ENCODE measurements around the gene CAMTA1.

Gene CAMTA1

DNA sequence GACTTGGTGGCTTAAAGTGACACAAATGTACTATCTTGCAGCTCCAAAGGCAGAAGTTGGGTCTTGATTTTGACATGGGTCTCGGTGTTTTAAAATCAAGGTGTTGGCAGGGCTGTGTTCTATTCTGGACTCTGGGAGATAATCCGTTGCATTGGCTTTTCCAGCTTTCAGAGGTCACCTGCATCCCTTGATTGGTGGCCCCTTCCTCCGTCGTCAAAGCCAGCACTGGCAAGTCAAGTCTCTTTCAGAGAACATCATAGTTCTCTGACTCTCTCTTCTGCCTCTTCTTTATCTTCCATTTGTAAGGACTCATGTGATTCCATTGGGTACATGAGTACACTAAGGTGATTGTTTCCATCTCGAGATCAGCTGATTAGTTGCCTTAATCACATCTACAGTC lies 172.1 kb downstream of the CAMTA1 start:
- no peak overlapping the region for H3K4me3 ChIP-seq (ENCODE audit: low read length)
- DNase-seq (ENCODE audit: low read depth), result no peak
- TF ChIP-seq, protein P1, sequence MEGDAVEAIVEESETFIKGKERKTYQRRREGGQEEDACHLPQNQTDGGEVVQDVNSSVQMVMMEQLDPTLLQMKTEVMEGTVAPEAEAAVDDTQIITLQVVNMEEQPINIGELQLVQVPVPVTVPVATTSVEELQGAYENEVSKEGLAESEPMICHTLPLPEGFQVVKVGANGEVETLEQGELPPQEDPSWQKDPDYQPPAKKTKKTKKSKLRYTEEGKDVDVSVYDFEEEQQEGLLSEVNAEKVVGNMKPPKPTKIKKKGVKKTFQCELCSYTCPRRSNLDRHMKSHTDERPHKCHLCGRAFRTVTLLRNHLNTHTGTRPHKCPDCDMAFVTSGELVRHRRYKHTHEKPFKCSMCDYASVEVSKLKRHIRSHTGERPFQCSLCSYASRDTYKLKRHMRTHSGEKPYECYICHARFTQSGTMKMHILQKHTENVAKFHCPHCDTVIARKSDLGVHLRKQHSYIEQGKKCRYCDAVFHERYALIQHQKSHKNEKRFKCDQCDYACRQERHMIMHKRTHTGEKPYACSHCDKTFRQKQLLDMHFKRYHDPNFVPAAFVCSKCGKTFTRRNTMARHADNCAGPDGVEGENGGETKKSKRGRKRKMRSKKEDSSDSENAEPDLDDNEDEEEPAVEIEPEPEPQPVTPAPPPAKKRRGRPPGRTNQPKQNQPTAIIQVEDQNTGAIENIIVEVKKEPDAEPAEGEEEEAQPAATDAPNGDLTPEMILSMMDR (IDR thresholded peaks at IDR 0.05; ENCODE audit: insufficient read depth, low read depth, low read length, missing control alignments), result no peak

DNA sequence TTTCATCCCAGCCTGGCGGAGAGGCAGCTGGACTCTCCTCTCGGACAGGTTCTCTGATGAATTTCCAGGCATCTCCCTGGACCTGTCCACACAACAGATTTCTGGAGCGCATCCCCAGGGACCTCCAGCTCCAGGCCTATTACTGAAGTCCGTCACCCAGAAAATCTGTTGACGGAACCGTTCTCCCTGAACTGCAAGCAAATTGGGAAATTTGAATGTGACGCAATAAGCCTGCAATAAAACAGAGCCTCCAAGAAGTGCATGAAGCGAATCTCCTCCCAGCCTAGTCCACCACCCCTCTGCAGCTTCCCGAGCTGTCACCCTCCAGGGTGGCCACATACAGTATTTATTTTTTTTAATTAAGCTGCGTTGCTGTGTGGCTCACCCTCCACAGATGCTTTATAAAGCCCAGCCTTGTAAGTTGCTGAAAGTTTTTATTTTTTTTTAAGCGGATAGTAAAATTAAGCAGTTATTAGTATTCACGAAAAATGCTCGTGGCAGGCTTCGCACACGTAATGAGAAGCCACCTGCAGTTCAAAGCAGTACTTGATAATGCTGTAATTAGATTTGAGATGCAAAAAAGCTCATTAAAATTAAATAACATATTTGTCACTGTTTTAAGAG lies 173.3 kb downstream of the CAMTA1 start:
- no peak for DNase-seq (ENCODE audit: low read depth)
- TF ChIP-seq, protein P1 (IDR thresholded peaks at IDR 0.05; ENCODE audit: insufficient read depth, low read depth, low read length, missing control alignments), result no peak
- H3K4me3 ChIP-seq (ENCODE audit: low read length), result no peak overlapping the region

DNA sequence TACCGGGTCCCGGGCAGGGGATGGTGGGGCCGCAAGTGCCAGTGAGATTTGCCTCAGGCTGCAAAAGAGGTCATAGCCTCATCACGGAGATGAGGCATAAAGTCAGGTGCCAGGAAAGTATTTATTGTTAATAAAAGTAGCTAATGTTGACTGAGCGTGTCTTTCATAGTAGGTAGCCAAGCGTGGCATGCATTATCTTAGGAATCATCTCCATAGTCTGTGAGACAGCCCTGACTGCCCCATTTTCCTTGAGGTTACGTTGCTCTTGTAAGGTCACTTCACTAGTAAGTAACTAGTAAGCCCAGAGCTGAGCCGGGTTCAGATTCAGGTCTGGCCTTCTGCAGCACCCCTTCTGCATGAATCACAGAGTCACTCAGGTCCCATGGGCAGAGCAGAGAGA lies 174.2 kb downstream of the CAMTA1 start:
- no peak for DNase-seq (ENCODE audit: low read depth)
- TF ChIP-seq, protein P1 (IDR thresholded peaks at IDR 0.05; ENCODE audit: insufficient read depth, low read depth, low read length, missing control alignments), result no peak
- H3K4me3 ChIP-seq (ENCODE audit: low read length), result no peak overlapping the region

DNA sequence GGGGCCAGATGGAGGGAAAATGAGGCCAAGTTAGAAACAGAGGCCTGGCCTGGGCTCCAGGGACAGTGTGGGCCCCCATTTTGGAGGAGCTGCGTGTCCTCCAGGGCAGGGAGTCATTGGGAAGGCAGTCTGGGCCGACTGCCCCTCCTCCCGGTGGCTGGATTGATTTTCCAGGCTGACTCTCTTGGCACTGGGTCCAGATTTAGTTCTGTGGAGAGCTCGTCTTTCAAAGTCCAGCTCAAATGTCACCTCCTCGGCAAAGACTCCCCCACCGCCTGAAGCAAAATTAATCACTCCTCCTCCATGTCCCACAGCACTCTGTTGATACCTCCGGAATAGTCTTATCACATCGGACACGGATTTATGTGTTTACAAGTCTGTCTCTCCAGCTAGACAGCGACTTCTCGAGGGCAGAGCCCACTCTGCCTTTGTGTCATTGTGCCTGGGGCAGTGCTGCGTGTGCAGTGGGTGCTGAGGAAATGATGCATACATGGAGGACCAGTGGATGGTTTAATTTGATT lies 175.1 kb downstream of the CAMTA1 start:
- no peak overlapping the region for H3K4me3 ChIP-seq (ENCODE audit: low read length)

DNA sequence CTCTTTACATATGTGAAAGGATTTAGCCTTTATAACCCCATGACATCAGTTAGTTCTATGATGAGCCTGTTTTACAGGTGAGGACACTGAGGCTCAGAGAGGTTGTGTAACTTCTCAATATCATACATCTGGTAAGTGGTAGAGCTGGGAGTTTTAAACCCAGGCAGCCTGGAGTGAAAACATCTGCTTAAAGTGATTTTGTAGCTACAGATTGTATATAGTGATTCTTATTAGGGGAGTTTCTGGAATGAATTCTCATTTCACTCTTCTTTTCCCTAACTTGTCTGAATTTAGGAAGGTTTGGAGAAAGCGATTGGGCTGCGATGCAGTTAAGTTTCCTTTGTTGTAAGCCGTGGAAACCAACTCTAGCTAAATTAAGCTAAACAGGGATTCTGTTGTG lies 175.6 kb downstream of the CAMTA1 start:
- DNase-seq (ENCODE audit: low read depth), result no peak
- no peak overlapping the region for H3K4me3 ChIP-seq (ENCODE audit: low read length)
- TF ChIP-seq, protein P1 (IDR thresholded peaks at IDR 0.05; ENCODE audit: insufficient read depth, low read depth, low read length, missing control alignments), result no peak

More for the DNA sequence above, 175.1 kb downstream of the CAMTA1 start:
- TF ChIP-seq, protein P1 (IDR thresholded peaks at IDR 0.05; ENCODE audit: insufficient read depth, low read depth, low read length, missing control alignments), result no peak
- DNase-seq (ENCODE audit: low read depth), result peak; percentile 36

DNA sequence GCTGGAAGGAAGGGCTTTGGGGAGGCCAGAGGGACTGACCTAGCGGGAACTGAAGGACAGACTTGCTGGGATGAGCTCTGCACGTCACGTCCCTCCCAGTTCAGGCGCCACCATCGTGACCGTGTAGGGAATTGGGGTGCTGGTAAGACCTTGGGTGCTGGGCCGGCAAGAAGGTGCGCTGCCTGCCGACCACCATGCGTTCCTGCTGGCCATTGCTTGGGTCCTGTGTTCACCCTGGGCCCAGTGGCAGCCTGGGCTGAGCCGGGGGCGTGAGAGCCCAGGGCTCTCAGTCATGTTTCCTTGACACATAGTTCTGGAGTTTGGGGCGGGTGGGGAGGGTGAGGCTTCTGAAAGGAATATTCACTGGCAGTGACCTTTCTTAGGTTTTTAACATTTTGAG lies 176.0 kb downstream of the CAMTA1 start:
- TF ChIP-seq, protein P1 (IDR thresholded peaks at IDR 0.05; ENCODE audit: insufficient read depth, low read depth, low read length, missing control alignments), result no peak
- H3K4me3 ChIP-seq (ENCODE audit: low read length), result no peak overlapping the region
- DNase-seq (ENCODE audit: low read depth), result no peak

DNA sequence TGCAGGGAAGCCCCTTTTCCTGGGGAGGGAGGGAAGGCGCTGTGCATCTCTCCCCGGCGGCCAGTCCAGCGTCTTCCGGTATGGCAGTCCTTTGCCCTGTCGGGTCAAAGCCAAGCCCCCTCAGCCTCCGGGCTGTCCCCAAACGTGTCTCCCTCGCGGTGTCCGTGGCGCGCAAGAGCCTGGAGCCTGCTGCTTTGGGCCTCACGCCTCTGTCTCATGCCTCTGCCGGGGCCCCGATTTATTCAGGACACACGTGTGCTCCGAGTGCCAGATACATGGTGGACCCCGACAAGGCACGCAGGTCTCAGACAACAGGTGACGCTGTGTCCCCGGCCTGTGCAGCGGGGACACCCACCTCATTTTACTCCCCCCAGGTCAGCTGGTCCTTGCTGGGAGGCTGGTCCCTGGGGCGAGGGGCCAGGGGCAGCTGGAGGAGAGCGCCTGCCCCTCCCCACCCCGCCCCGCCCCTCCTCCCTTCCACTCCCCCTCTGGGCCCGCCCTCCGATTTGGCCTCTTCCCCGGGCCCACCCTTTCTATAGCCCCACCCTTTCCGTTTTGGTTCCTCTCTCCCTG lies 176.7 kb downstream of the CAMTA1 start:
- TF ChIP-seq, protein P1 (IDR thresholded peaks at IDR 0.05; ENCODE audit: insufficient read depth, low read depth, low read length, missing control alignments), result no peak

More for the DNA sequence above, 176.7 kb downstream of the CAMTA1 start:
- DNase-seq (ENCODE audit: low read depth), result no peak
- no peak overlapping the region for H3K4me3 ChIP-seq (ENCODE audit: low read length)

Data from epithelial cell of esophagus (primary cell).